Right atrium auricular region (tissue), 2 donors: ENCODE results near the gene TAF1C. TPM values are rescaled to one million over a fixed set of nuclear protein-coding genes. Genes with fewer than 3 reads are reported as not detected.

ENCODE experiments used
- DNase-seq: peaks from one replicate; pipeline ENCODE4 v3.0.0-alpha.2; 2019; ENCODE audit warnings: low spot score
- H3K27ac ChIP-seq, 2 donors: fragments of 200-600 bp; sonication (generic); 1 replicate in 1 of 2; 2 replicates in 1 of 2; pipeline ENCODE4 v1.5.1; 2016 to 2019
- H3K27me3 ChIP-seq, 2 donors: fragments of 200-600 bp; sonication (generic); one replicate each; pipeline versions ENCODE4 v1.5.1 to v1.6.0; 2017 to 2019
- H3K36me3 ChIP-seq: fragments of 200-600 bp; sonication (generic); one replicate; pipeline ENCODE4 v1.5.1; 2016
- H3K4me1 ChIP-seq, 2 donors: fragments of 200-600 bp; sonication (generic); one replicate each; pipeline versions ENCODE4 v1.5.1 to v1.6.0; 2017 to 2019
- H3K4me3 ChIP-seq, 2 donors: fragments of 200-600 bp; sonication (generic); 1 replicate in 1 of 2; 2 replicates in 1 of 2; pipeline ENCODE4 v1.5.1; 2017 to 2019; ENCODE audit warnings: mild to moderate bottlenecking in 1 of 2, moderate library complexity in 1 of 2
- H3K9me3 ChIP-seq, 2 donors: fragments of 200-600 bp; sonication (generic); one replicate each; pipeline ENCODE4 v1.5.1; 2019
- CTCF ChIP-seq, 2 donors: fragments of 200-600 bp; sonication (generic); IDR thresholded peaks; one replicate each; pipeline ENCODE4 v1.5.1; 2019; ENCODE audit warnings: antibody characterized with exemption in 2 of 2
- total RNA-seq, 2 donors: library from RNA; depleted of rRNA; stranded (reverse); fragments of >200 nt; gene quantifications; one replicate each; pipeline ENCODE4 v1.1.0, GENCODE V29; 2016

Gene TAF1C
- total RNA-seq, 2 donors from 2014 or later, result 16.2 to 18.4 TPM

GRCh38 chr16:84176192-84177053 is 10.4 kb downstream of the TAF1C start:
- no peak for TF ChIP-seq CTCF (IDR thresholded peaks at IDR 0.05)
- DNase-seq, result no peak

GRCh38 chr16:84175350-84176081 is 11.3 kb downstream of the TAF1C start:
- Histone ChIP-seq H3K27ac (peak overlapping the region; percentile 70 to 73), H3K9me3 (no peaks in the 10 kb centered on the region), H3K36me3 (peaks cover 19% of the 10 kb centered on the region), H3K27me3 (no peaks in the 10 kb centered on the region), H3K4me1 (peaks cover 0 to 47% of the 10 kb centered on the region in 2 donors), H3K4me3 (no peak overlapping the region)
- peak; percentile 37 to 85 for TF ChIP-seq CTCF (IDR thresholded peaks at IDR 0.05)
- no peak for DNase-seq

More at GRCh38 chr16:84176192-84177053, 10.4 kb downstream of the TAF1C start:
- Histone ChIP-seq H3K36me3 (peaks cover 28% of the 10 kb centered on the region), H3K27ac (peak overlapping the region; percentile 70 to 73), H3K4me1 (peaks cover 0 to 55% of the 10 kb centered on the region in 2 donors), H3K4me3 (no peak overlapping the region), H3K9me3 (no peaks in the 10 kb centered on the region), H3K27me3 (no peaks in the 10 kb centered on the region)

GRCh38 chr16:84174396-84174795 is 12.5 kb downstream of the TAF1C start:
- Histone ChIP-seq H3K36me3 (peaks cover 8% of the 10 kb centered on the region), H3K4me1 (peaks cover 0 to 47% of the 10 kb centered on the region in 2 donors), H3K4me3 (no peak overlapping the region), H3K27ac (no peak overlapping the region), H3K9me3 (no peaks in the 10 kb centered on the region), H3K27me3 (no peaks in the 10 kb centered on the region)
- no peak for DNase-seq
- TF ChIP-seq CTCF (IDR thresholded peaks at IDR 0.05), result no peak

- no peak for DNase-seq
- Histone ChIP-seq H3K4me1 (peaks cover 0 to 4% of the 10 kb centered on the region in 2 donors), H3K27me3 (no peaks in the 10 kb centered on the region), H3K27ac (no peak overlapping the region), H3K4me3 (no peak overlapping the region), H3K9me3 (no peaks in the 10 kb centered on the region), H3K36me3 (no peaks in the 10 kb centered on the region)
- TF ChIP-seq CTCF (IDR thresholded peaks at IDR 0.05), result no peak
These were observed 17.0 kb downstream of the TAF1C start for GRCh38 chr16:84169765-84170310.

- Histone ChIP-seq H3K4me3 (no peak overlapping the region), H3K27ac (no peak overlapping the region), H3K4me1 (no peaks in the 10 kb centered on the region), H3K27me3 (no peaks in the 10 kb centered on the region), H3K9me3 (no peaks in the 10 kb centered on the region), H3K36me3 (no peaks in the 10 kb centered on the region)
- DNase-seq, result no peak
- no peak for TF ChIP-seq CTCF (IDR thresholded peaks at IDR 0.05)
These were observed 19.8 kb downstream of the TAF1C start for GRCh38 chr16:84166796-84167695.
